GM04504 (cell line): ENCODE results near the gene PURA.
"Not testable (repeated sequence)": the region's sequence is repeated elsewhere in the genome, so short reads cannot be mapped to it uniquely, and the experiment has no call there.

Experiments
- DNase-seq: peaks from one replicate; pipeline ENCODE4 v3.0.0-alpha.2; 2012; ENCODE audit warnings: low read depth

Gene PURA

GRCh38 chr5:140135127-140135526, 21.2 kb downstream of the PURA start:
- no peak for DNase-seq

- no peak for DNase-seq
These were observed 22.7 kb downstream of the PURA start for GRCh38 chr5:140136624-140137023.

- no peak for DNase-seq
These were observed 26.5 kb downstream of the PURA start for GRCh38 chr5:140140435-140140834.

- DNase-seq: peak; percentile 55
These were observed 27.3 kb downstream of the PURA start for GRCh38 chr5:140141241-140141640.

GRCh38 chr5:140142246-140142645, 28.3 kb downstream of the PURA start:
- DNase-seq: no peak

GRCh38 chr5:140142856-140143255, 28.9 kb downstream of the PURA start:
- no peak for DNase-seq

- DNase-seq: no peak
These were observed 29.8 kb downstream of the PURA start for GRCh38 chr5:140143521-140144258.

- DNase-seq: no peak
These were observed 31.3 kb downstream of the PURA start for GRCh38 chr5:140145256-140145655.

- DNase-seq: peak; percentile 48
These were observed 32.1 kb downstream of the PURA start for GRCh38 chr5:140145818-140146522.

- no peak for DNase-seq
These were observed 32.6 kb downstream of the PURA start for GRCh38 chr5:140146523-140146842.

GRCh38 chr5:140147460-140147859, 33.6 kb downstream of the PURA start:
- no peak for DNase-seq

GRCh38 chr5:140148508-140148907, 34.6 kb downstream of the PURA start:
- DNase-seq: no peak

GRCh38 chr5:140150201-140150600, 36.3 kb downstream of the PURA start:
- DNase-seq: no peak

GRCh38 chr5:140151144-140152021, 37.5 kb downstream of the PURA start:
- DNase-seq: no peak

- DNase-seq: no peak
These were observed 38.4 kb downstream of the PURA start for GRCh38 chr5:140152022-140152999.

- no peak for DNase-seq
These were observed 39.3 kb downstream of the PURA start for GRCh38 chr5:140153255-140153654.

GRCh38 chr5:140153905-140154304, 40.0 kb downstream of the PURA start:
- DNase-seq: no peak

GRCh38 chr5:140154710-140155381, 40.9 kb downstream of the PURA start:
- not testable (repeated sequence) for DNase-seq

GRCh38 chr5:140157032-140157781, 43.3 kb downstream of the PURA start:
- DNase-seq: peak; percentile 53
